ENCODE results near the gene DPH6.

Gene DPH6

GRCh38 chr15:35431281-35431680 is 114.7 kb downstream of the DPH6 start:
- H3K4me3 ChIP-seq (ENCODE audit: low read length) = no peak overlapping the region
- WGBS (ENCODE audit: extremely low coverage, insufficient coverage, low lambda C conversion rate) = no CpG with 5 or more reads among the region's 1 CpG

GRCh38 chr15:35430301-35430700 is 115.7 kb downstream of the DPH6 start:
- Histone ChIP-seq H3K79me2 (ENCODE audit: control insufficient read depth, insufficient read depth, low read length) (no peaks in the 10 kb centered on the region), H3K9ac (ENCODE audit: low read length) (no peak overlapping the region), H3K27me3 (ENCODE audit: insufficient read depth, low read length, poor library complexity) (no peaks in the 10 kb centered on the region), H3K27ac (ENCODE audit: low read depth, low read length) (no peak overlapping the region), H3K36me3 (ENCODE audit: control insufficient read depth, insufficient read depth, low read length) (no peaks in the 10 kb centered on the region), H2BK120ac (ENCODE audit: low read depth, low read length) (no peak overlapping the region), H3K4me2 (ENCODE audit: low read length) (no peak overlapping the region), H3K4me3 (ENCODE audit: low read length) (no peak overlapping the region), H2AK5ac (ENCODE audit: low read length) (no peak overlapping the region), H3K18ac (ENCODE audit: low read length) (no peak overlapping the region), H2BK5ac (ENCODE audit: low read length) (no peak overlapping the region), H2BK15ac (replicated peaks; ENCODE audit: low read depth) (no peak overlapping the region), H3K56ac (ENCODE audit: low read length) (no peak overlapping the region), H3K4me1 (ENCODE audit: control insufficient read depth, low read depth, low read length) (no peaks in the 10 kb centered on the region), H3K79me1 (ENCODE audit: low read length) (no peaks in the 10 kb centered on the region), H3K23ac (ENCODE audit: low read length) (no peak overlapping the region), H4K5ac (ENCODE audit: low read length) (no peak overlapping the region), H4K8ac (ENCODE audit: low read depth, low read length) (no peak overlapping the region), H3K4ac (ENCODE audit: low read depth, low read length) (no peak overlapping the region)
- DNase-seq = no peak

More at GRCh38 chr15:35431281-35431680, 114.7 kb downstream of the DPH6 start:
- Histone ChIP-seq H3K4ac (ENCODE audit: low read depth, low read length) (no peak overlapping the region), H3K79me1 (ENCODE audit: low read length) (no peaks in the 10 kb centered on the region), H4K8ac (ENCODE audit: low read depth, low read length) (no peak overlapping the region), H3K23ac (ENCODE audit: low read length) (no peak overlapping the region), H3K79me2 (ENCODE audit: control insufficient read depth, insufficient read depth, low read length) (no peaks in the 10 kb centered on the region), H3K4me2 (ENCODE audit: low read length) (no peak overlapping the region), H2BK120ac (ENCODE audit: low read depth, low read length) (no peak overlapping the region), H3K18ac (ENCODE audit: low read length) (no peak overlapping the region), H3K56ac (ENCODE audit: low read length) (no peak overlapping the region), H3K4me1 (ENCODE audit: control insufficient read depth, low read depth, low read length) (no peaks in the 10 kb centered on the region), H3K27ac (ENCODE audit: low read depth, low read length) (no peak overlapping the region), H2BK5ac (ENCODE audit: low read length) (no peak overlapping the region), H3K36me3 (ENCODE audit: control insufficient read depth, insufficient read depth, low read length) (no peaks in the 10 kb centered on the region), H3K27me3 (ENCODE audit: insufficient read depth, low read length, poor library complexity) (no peaks in the 10 kb centered on the region), H2BK15ac (replicated peaks; ENCODE audit: low read depth) (no peak overlapping the region), H2AK5ac (ENCODE audit: low read length) (no peak overlapping the region), H3K9ac (ENCODE audit: low read length) (no peak overlapping the region), H4K5ac (ENCODE audit: low read length) (no peak overlapping the region)
- no peak for DNase-seq

DNA sequence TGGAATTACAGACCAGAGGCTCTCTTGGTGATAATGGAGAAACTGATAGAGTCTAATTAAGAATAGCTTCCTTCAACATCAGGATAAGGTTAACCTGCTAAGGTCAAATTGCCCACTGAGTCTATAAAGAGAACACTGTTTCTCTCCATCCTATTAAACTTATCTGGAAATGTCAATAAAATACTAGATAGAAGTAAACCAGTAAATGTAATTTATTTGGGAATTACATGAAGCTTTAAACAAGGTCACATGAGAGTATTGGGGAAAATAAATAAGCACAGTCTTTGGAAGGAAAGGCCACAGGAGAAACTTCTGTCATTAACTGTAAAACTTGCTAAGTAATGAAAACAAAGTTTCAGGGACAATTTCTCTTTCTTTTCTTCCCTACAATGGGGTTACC is 118.5 kb downstream of the DPH6 start:
- Histone ChIP-seq H3K79me1 (ENCODE audit: low read length) (no peaks in the 10 kb centered on the region), H3K9ac (ENCODE audit: low read length) (no peak overlapping the region), H2BK15ac (replicated peaks; ENCODE audit: low read depth) (no peak overlapping the region), H3K79me2 (ENCODE audit: control insufficient read depth, insufficient read depth, low read length) (no peaks in the 10 kb centered on the region), H4K8ac (ENCODE audit: low read depth, low read length) (no peak overlapping the region), H3K4me3 (ENCODE audit: low read length) (no peak overlapping the region), H3K23ac (ENCODE audit: low read length) (no peak overlapping the region), H3K18ac (ENCODE audit: low read length) (no peak overlapping the region), H3K4ac (ENCODE audit: low read depth, low read length) (no peak overlapping the region), H4K5ac (ENCODE audit: low read length) (no peak overlapping the region), H3K56ac (ENCODE audit: low read length) (no peak overlapping the region), H3K4me2 (ENCODE audit: low read length) (no peak overlapping the region), H3K36me3 (ENCODE audit: control insufficient read depth, insufficient read depth, low read length) (no peaks in the 10 kb centered on the region), H2BK120ac (ENCODE audit: low read depth, low read length) (no peak overlapping the region), H2BK5ac (ENCODE audit: low read length) (no peak overlapping the region), H3K27ac (ENCODE audit: low read depth, low read length) (no peak overlapping the region), H3K27me3 (ENCODE audit: insufficient read depth, low read length, poor library complexity) (no peaks in the 10 kb centered on the region), H2AK5ac (ENCODE audit: low read length) (no peak overlapping the region), H3K4me1 (ENCODE audit: control insufficient read depth, low read depth, low read length) (no peaks in the 10 kb centered on the region)
- DNase-seq = no peak

DNA sequence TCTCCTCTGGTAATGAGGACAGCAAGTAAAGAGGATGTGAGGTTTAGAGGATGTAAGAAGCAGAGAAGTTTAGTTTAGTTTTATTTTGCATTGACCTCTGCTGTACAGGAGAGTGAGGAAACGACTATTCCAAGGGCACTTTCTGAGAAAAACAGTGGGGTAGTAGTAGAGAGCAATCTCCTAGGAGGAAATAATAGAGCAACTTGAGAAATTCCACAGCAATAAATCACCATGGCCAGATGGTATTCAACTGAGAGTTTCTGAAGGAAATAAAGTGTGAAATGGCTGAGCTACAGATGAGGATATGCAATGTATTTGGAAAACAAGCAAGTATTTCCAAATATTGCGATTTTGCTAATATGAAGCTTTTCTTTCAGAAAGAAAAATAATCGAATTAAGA is 118.9 kb downstream of the DPH6 start:
- no CpG with 5 or more reads among the region's 3 CpGs for WGBS (ENCODE audit: extremely low coverage, insufficient coverage, low lambda C conversion rate)
- DNase-seq = peak; percentile 85
- no peak overlapping the region for H2BK120ac ChIP-seq (ENCODE audit: low read depth, low read length)

DNA sequence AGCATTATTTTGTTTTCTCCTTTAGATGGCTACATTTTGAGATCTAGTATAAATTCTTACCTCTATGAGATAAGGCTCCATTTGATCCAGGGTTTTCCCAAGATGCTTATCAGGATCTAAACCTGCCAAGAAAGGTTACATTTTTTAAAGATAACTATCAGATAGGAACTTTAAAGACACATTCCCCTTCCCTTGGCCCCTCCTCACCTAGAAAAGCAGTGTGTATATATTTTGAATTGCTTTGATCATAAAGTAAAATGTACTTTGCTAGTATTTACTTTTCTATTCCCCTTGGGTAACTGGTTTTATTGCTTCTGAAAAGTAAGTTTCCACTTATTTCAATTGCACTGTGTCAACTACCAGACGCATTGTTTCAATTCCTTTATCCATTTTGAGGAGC is 135.2 kb downstream of the DPH6 start:
- no peak overlapping the region for H3K23ac ChIP-seq (ENCODE audit: low read length)
- H3K36me3 ChIP-seq (ENCODE audit: control insufficient read depth, insufficient read depth, low read length) = no peaks in the 10 kb centered on the region
- H3K4me2 ChIP-seq (ENCODE audit: low read length) = no peak overlapping the region
- no peak overlapping the region for H2BK15ac ChIP-seq (replicated peaks; ENCODE audit: low read depth)
- H3K79me1 ChIP-seq (ENCODE audit: low read length) = no peaks in the 10 kb centered on the region
- H4K8ac ChIP-seq (ENCODE audit: low read depth, low read length) = no peak overlapping the region
- no peak overlapping the region for H3K4me3 ChIP-seq (ENCODE audit: low read length)
- H2AK5ac ChIP-seq (ENCODE audit: low read length) = no peak overlapping the region
- no peaks in the 10 kb centered on the region for H3K79me2 ChIP-seq (ENCODE audit: control insufficient read depth, insufficient read depth, low read length)
- WGBS (ENCODE audit: extremely low coverage, insufficient coverage, low lambda C conversion rate) = no CpG with 5 or more reads among the region's 1 CpG
- no peak overlapping the region for H2BK5ac ChIP-seq (ENCODE audit: low read length)
- no peak overlapping the region for H4K5ac ChIP-seq (ENCODE audit: low read length)
- no peak overlapping the region for H3K4ac ChIP-seq (ENCODE audit: low read depth, low read length)
- H3K4me1 ChIP-seq (ENCODE audit: control insufficient read depth, low read depth, low read length) = no peaks in the 10 kb centered on the region
- no peak overlapping the region for H3K18ac ChIP-seq (ENCODE audit: low read length)
- peak; percentile 16 for DNase-seq
- no peaks in the 10 kb centered on the region for H3K27me3 ChIP-seq (ENCODE audit: insufficient read depth, low read length, poor library complexity)
- H2BK120ac ChIP-seq (ENCODE audit: low read depth, low read length) = no peak overlapping the region
- H3K27ac ChIP-seq (ENCODE audit: low read depth, low read length) = no peak overlapping the region
- H3K56ac ChIP-seq (ENCODE audit: low read length) = no peak overlapping the region
- no peak overlapping the region for H3K9ac ChIP-seq (ENCODE audit: low read length)

More for the DNA sequence above, 118.9 kb downstream of the DPH6 start:
- no peak overlapping the region for H3K18ac ChIP-seq (ENCODE audit: low read length)
- H3K27ac ChIP-seq (ENCODE audit: low read depth, low read length) = no peak overlapping the region
- H4K5ac ChIP-seq (ENCODE audit: low read length) = no peak overlapping the region
- no peak overlapping the region for H2BK15ac ChIP-seq (replicated peaks; ENCODE audit: low read depth)
- no peak overlapping the region for H2BK5ac ChIP-seq (ENCODE audit: low read length)
- no peaks in the 10 kb centered on the region for H3K27me3 ChIP-seq (ENCODE audit: insufficient read depth, low read length, poor library complexity)
- H4K8ac ChIP-seq (ENCODE audit: low read depth, low read length) = no peak overlapping the region
- no peaks in the 10 kb centered on the region for H3K79me2 ChIP-seq (ENCODE audit: control insufficient read depth, insufficient read depth, low read length)
- no peaks in the 10 kb centered on the region for H3K36me3 ChIP-seq (ENCODE audit: control insufficient read depth, insufficient read depth, low read length)
- no peak overlapping the region for H3K4me2 ChIP-seq (ENCODE audit: low read length)
- no peak overlapping the region for H3K9ac ChIP-seq (ENCODE audit: low read length)
- no peak overlapping the region for H3K4me3 ChIP-seq (ENCODE audit: low read length)
- no peak overlapping the region for H3K23ac ChIP-seq (ENCODE audit: low read length)
- no peak overlapping the region for H2AK5ac ChIP-seq (ENCODE audit: low read length)
- no peak overlapping the region for H3K56ac ChIP-seq (ENCODE audit: low read length)
- H3K79me1 ChIP-seq (ENCODE audit: low read length) = no peaks in the 10 kb centered on the region
- no peak overlapping the region for H3K4ac ChIP-seq (ENCODE audit: low read depth, low read length)
- H3K4me1 ChIP-seq (ENCODE audit: control insufficient read depth, low read depth, low read length) = no peaks in the 10 kb centered on the region

DNA sequence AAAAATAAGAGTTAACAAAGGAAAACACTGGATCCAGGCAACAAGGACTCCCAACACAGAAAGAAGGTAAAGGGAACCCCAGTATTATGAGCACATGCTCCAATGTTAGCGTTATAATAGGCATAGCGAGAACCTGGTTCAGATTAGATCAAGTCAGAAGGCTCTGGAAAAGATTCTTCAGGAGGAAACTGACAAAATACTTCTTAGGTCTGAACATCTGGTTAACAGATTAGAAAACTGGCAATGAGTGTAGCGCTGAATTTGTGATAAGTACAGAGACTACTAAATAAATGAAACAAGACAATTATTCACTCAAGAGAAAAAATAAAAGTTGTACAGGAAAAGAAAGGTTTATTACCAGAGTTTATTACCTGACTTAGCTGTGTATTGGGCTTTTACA is 146.1 kb downstream of the DPH6 start:
- Histone ChIP-seq H2BK120ac (ENCODE audit: low read depth, low read length) (no peak overlapping the region), H4K8ac (ENCODE audit: low read depth, low read length) (no peak overlapping the region), H3K27me3 (ENCODE audit: insufficient read depth, low read length, poor library complexity) (no peaks in the 10 kb centered on the region), H3K9ac (ENCODE audit: low read length) (no peak overlapping the region), H3K79me2 (ENCODE audit: control insufficient read depth, insufficient read depth, low read length) (no peaks in the 10 kb centered on the region), H3K79me1 (ENCODE audit: low read length) (no peaks in the 10 kb centered on the region), H2BK15ac (replicated peaks; ENCODE audit: low read depth) (no peak overlapping the region), H2BK5ac (ENCODE audit: low read length) (no peak overlapping the region), H3K36me3 (ENCODE audit: control insufficient read depth, insufficient read depth, low read length) (no peaks in the 10 kb centered on the region), H3K56ac (ENCODE audit: low read length) (no peak overlapping the region), H3K18ac (ENCODE audit: low read length) (no peak overlapping the region), H3K4me2 (ENCODE audit: low read length) (no peak overlapping the region), H2AK5ac (ENCODE audit: low read length) (no peak overlapping the region), H3K27ac (ENCODE audit: low read depth, low read length) (no peak overlapping the region), H3K23ac (ENCODE audit: low read length) (no peak overlapping the region), H3K4me1 (ENCODE audit: control insufficient read depth, low read depth, low read length) (no peaks in the 10 kb centered on the region), H3K4ac (ENCODE audit: low read depth, low read length) (no peak overlapping the region), H4K5ac (ENCODE audit: low read length) (no peak overlapping the region), H3K4me3 (ENCODE audit: low read length) (no peak overlapping the region)
- DNase-seq = no peak
- no CpG with 5 or more reads among the region's 3 CpGs for WGBS (ENCODE audit: extremely low coverage, insufficient coverage, low lambda C conversion rate)
